ENCODE measurements around the gene SCUBE1. TPM values are rescaled to one million over a fixed set of nuclear protein-coding genes. Genes with fewer than 3 reads are reported as not detected.

Gene SCUBE1
- total RNA-seq, 1 experiment from 2014 or later: 3.9 TPM

GRCh38 chr22:43228330-43228729 is 114.8 kb downstream of the SCUBE1 start:
- DNase-seq (ENCODE audit: low read depth, low spot score): peak; percentile 10
- CTCF ChIA-PET: interaction anchor here (0.6 to 6.0 kb wide), 6 partner anchors 9 to 607 kb away, joined by 3 to 66 read pairs (median 4); partner anchors contain the start of genes SCUBE1 and TTLL12
- Histone ChIP-seq H4K20me1 (ENCODE audit: insufficient read depth) (no peaks in the 10 kb centered on the region), H3K4me2 (ENCODE audit: low read length) (no peak overlapping the region), H3K9ac (ENCODE audit: low read length) (no peak overlapping the region), H3K9me2 (ENCODE audit: insufficient read depth) (no peaks in the 10 kb centered on the region), H3K36me3 (ENCODE audit: control insufficient read depth in 1 of 2, insufficient read depth in 2 of 2, low read length in 2 of 2) (no peaks in the 10 kb centered on the region), H3K27ac (ENCODE audit: low read depth, low read length) (no peak overlapping the region), H3K27me3 (ENCODE audit: insufficient read depth, low read length) (no peaks in the 10 kb centered on the region), H3K9me3 (ENCODE audit: control insufficient read depth in 1 of 2, insufficient read depth in 1 of 2, low read depth in 1 of 2, low read length in 2 of 2) (no peaks in the 10 kb centered on the region), H2AFZ (ENCODE audit: low read depth, low read length, poor library complexity, severe bottlenecking) (no peak overlapping the region), H3K79me2 (ENCODE audit: insufficient read depth, low read length) (no peaks in the 10 kb centered on the region), H3K4me1 (ENCODE audit: control insufficient read depth in 1 of 2, insufficient read depth in 2 of 2, low read length in 2 of 2) (peaks cover 0 to 7% of the 10 kb centered on the region in 2 experiments; a peak in 1 of 4 replicates), H3K4me3 (replicated peaks in 1 of 2; ENCODE audit: low read depth in 1 of 2, low read length in 2 of 2) (no peak overlapping the region)
- intact Hi-C loops (cut with micrococcal nuclease): no loop called here
- TF ChIP-seq SIN3A (IDR thresholded peaks at IDR 0.05; ENCODE audit: low read depth) (no peak), ZFX (IDR thresholded peaks at IDR 0.05) (no peak), YY1 (IDR thresholded peaks at IDR 0.05; ENCODE audit: extremely low read depth, insufficient replicate concordance, low read depth, low read length) (no peak), CTCF (IDR thresholded peaks at IDR 0.05 in 2 of 3, conservative IDR thresholded peaks at IDR 0.05 in 1 of 3; ENCODE audit: borderline replicate concordance in 1 of 3, insufficient read depth in 1 of 3, low read depth in 2 of 3, low read length in 2 of 3) (peak; percentile 71 to 75 (median 73)), RAD21 (IDR thresholded peaks at IDR 0.05; ENCODE audit: low read depth) (peak; percentile 83), SP1 (IDR thresholded peaks at IDR 0.05; ENCODE audit: low read depth) (no peak), ZNF274 (IDR thresholded peaks at IDR 0.05; ENCODE audit: low read depth, low read length) (no peak)
- BruUV-seq (replicated peaks): no TSS peak
- POLR2A ChIA-PET: interaction anchor here (1.0 to 1.5 kb wide), 2 partner anchors 41 to 146 kb away, joined by 3 read pairs; no protein-coding TSS in a partner anchor
- RAD21 ChIA-PET (ENCODE audit: low non-redundant PET in 1 of 2, low total read pairs in 2 of 2, uncharacterized antibody in 2 of 2, unreplicated experiment in 2 of 2): interaction anchor here in 1 of 2 experiments (1.4 kb wide), 1 partner anchor 41 kb away, joined by 4 read pairs; the partner anchor contains the start of gene TTLL12
- peak; percentile 64 for ATAC-seq

DNA sequence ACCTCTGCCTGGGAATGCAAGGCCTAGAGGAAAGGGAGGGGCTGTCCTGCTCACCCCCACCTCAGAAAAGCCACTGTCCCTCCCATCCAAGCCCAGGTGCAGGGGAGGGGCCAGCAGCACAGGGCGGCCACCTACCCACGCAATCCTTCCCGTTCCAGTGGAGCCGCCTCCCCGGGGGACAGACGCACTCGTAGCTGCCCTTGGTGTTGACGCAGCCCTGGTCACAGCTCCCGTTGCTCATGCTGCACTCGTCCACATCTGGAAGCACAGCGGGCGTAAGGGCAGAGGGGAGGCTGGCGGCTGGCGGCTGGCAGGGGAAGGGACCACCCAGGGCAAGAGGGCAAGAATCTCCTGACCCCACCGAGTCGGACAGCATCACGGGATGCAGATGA is 115.9 kb downstream of the SCUBE1 start:
- intact Hi-C loops (cut with micrococcal nuclease): no loop called here
- RAD21 ChIA-PET (ENCODE audit: low non-redundant PET in 1 of 2, low total read pairs in 2 of 2, uncharacterized antibody in 2 of 2, unreplicated experiment in 2 of 2): no interaction called here
- CTCF ChIA-PET: interaction anchor here (6.0 kb wide), 1 partner anchor 118 kb away, joined by 66 read pairs; the partner anchor contains the start of gene SCUBE1
- Histone ChIP-seq H2AFZ (ENCODE audit: low read depth, low read length, poor library complexity, severe bottlenecking) (no peak overlapping the region), H3K4me3 (replicated peaks in 1 of 2; ENCODE audit: low read depth in 1 of 2, low read length in 2 of 2) (no peak overlapping the region), H3K9me2 (ENCODE audit: insufficient read depth) (no peaks in the 10 kb centered on the region), H3K27me3 (ENCODE audit: insufficient read depth, low read length) (no peaks in the 10 kb centered on the region), H3K9ac (ENCODE audit: low read length) (no peak overlapping the region), H4K20me1 (ENCODE audit: insufficient read depth) (no peaks in the 10 kb centered on the region), H3K9me3 (ENCODE audit: control insufficient read depth in 1 of 2, insufficient read depth in 1 of 2, low read depth in 1 of 2, low read length in 2 of 2) (no peaks in the 10 kb centered on the region), H3K4me1 (ENCODE audit: control insufficient read depth in 1 of 2, insufficient read depth in 2 of 2, low read length in 2 of 2) (peaks cover 0 to 7% of the 10 kb centered on the region in 2 experiments; a peak in 1 of 4 replicates), H3K4me2 (ENCODE audit: low read length) (no peak overlapping the region), H3K36me3 (ENCODE audit: control insufficient read depth in 1 of 2, insufficient read depth in 2 of 2, low read length in 2 of 2) (no peaks in the 10 kb centered on the region), H3K79me2 (ENCODE audit: insufficient read depth, low read length) (no peaks in the 10 kb centered on the region), H3K27ac (ENCODE audit: low read depth, low read length) (no peak overlapping the region)
- DNase-seq (ENCODE audit: low read depth, low spot score): no peak
- ATAC-seq: no peak
- BruUV-seq (replicated peaks): no TSS peak
- POLR2A ChIA-PET: no interaction called here
- TF ChIP-seq EZH2phosphoT487 (IDR thresholded peaks at IDR 0.05; ENCODE audit: borderline replicate concordance): no peak

All from HCT116 (cell line).